ENCODE results near the gene FREM3. TPM values are rescaled to one million over a fixed set of nuclear protein-coding genes. Genes with fewer than 3 reads are reported as not detected.

Gene FREM3
- total RNA-seq, 1 experiment from 2014 or later = not detected

DNA sequence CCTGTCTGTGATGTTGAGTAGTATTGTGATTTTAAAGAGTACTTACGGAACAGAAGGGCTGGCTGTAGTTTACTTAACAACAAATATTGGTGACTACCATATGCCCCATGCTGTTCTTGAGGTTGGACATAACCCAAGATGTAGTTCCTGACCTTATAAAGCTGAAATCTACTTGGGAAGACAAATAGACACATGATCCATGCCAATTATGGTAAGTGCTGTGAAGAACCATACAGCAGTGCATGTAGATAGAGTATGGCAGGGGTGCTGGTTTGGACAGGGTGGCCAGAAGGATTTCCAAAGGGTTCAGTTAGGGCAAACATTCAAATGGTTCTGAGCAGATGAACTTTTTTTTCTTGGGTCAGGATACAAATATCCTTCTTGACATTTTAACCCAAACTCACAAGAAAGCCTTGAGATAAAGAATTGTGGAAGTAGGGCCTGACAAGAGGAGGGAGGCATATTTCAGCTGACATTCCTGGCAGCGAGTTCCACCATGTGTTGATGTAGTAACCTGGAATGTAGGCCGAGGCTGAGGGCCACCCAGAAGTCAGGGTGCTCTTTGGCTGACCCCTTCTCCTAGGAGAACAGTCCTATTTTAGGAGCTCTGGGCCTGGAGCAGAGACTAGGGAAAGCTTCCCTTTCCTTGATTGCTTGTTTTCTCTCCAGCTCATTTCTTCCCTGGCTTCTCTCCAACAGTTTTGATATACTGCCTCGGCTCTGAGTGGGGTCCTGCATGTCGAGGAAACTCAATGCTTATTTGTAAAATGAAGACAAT, 74.2 kb downstream of the FREM3 start:
- H3K23ac ChIP-seq (ENCODE audit: insufficient read length, low read depth, low read length) = no peak overlapping the region
- no peaks in the 10 kb centered on the region for H3K27me3 ChIP-seq (ENCODE audit: insufficient read depth, low read length)
- Mint-ChIP-seq H3K4me3 (no peak overlapping the region), H3K36me3 (ENCODE audit: insufficient read depth in 1 of 3, low read depth in 3 of 3) (no peaks in the 10 kb centered on the region), H3K27me3 (ENCODE audit: low read depth) (no peaks in the 10 kb centered on the region; the same call in 1 of the 2 replicates), H3K9me3 (no peaks in the 10 kb centered on the region), H3K4me1 (no peaks in the 10 kb centered on the region), H3K27ac (no peak overlapping the region)
- no peaks in the 10 kb centered on the region for H3K4me1 ChIP-seq (ENCODE audit: insufficient read depth, low read length)
- no peak overlapping the region for H3K18ac ChIP-seq (ENCODE audit: insufficient read length, low read depth, low read length)
- WGBS (ENCODE audit: extremely low coverage, insufficient read length, low lambda C conversion rate) = no CpG with 5 or more reads among the region's 5 CpGs
- H2BK15ac ChIP-seq (ENCODE audit: low read depth, low read length) = no peak overlapping the region
- no peak overlapping the region for H2BK5ac ChIP-seq (ENCODE audit: insufficient read length, low read length)
- no peak overlapping the region for H3K14ac ChIP-seq (ENCODE audit: insufficient read depth, low read length)
- no peak overlapping the region for H2BK12ac ChIP-seq (ENCODE audit: insufficient read length, low read depth, low read length)
- H2BK120ac ChIP-seq (ENCODE audit: low read depth, low read length, poor library complexity, severe bottlenecking) = no peak overlapping the region
- no peak overlapping the region for H3K4ac ChIP-seq (ENCODE audit: low read depth, low read length)
- H3K9ac ChIP-seq (ENCODE audit: extremely low read depth, insufficient read length, low read length) = no peak overlapping the region
- no peaks in the 10 kb centered on the region for H4K20me1 ChIP-seq (ENCODE audit: control insufficient read depth, insufficient read depth, insufficient read length)
- no peak overlapping the region for H4K8ac ChIP-seq (replicated peaks; ENCODE audit: insufficient read length, low read depth, low read length)
- H2BK20ac ChIP-seq (ENCODE audit: low read depth, low read length, poor library complexity, severe bottlenecking) = no peak overlapping the region
- no peak overlapping the region for H4K91ac ChIP-seq (ENCODE audit: insufficient read length, low read depth, low read length)
- no peaks in the 10 kb centered on the region for H3K79me2 ChIP-seq (ENCODE audit: insufficient read depth, low read length)
- H3T11ph ChIP-seq (ENCODE audit: low read length) = no peak overlapping the region
- no peak overlapping the region for H4K5ac ChIP-seq (ENCODE audit: insufficient read length, low read depth, low read length)
- H3K9me3 ChIP-seq (ENCODE audit: control insufficient read depth, low read depth, low read length) = no peaks in the 10 kb centered on the region
- H2AFZ ChIP-seq (ENCODE audit: low read length) = no peak overlapping the region
- H2AK5ac ChIP-seq (ENCODE audit: insufficient read length, low read length) = no peak overlapping the region
- no peak for DNase-seq
- TF ChIP-seq, protein P1, sequence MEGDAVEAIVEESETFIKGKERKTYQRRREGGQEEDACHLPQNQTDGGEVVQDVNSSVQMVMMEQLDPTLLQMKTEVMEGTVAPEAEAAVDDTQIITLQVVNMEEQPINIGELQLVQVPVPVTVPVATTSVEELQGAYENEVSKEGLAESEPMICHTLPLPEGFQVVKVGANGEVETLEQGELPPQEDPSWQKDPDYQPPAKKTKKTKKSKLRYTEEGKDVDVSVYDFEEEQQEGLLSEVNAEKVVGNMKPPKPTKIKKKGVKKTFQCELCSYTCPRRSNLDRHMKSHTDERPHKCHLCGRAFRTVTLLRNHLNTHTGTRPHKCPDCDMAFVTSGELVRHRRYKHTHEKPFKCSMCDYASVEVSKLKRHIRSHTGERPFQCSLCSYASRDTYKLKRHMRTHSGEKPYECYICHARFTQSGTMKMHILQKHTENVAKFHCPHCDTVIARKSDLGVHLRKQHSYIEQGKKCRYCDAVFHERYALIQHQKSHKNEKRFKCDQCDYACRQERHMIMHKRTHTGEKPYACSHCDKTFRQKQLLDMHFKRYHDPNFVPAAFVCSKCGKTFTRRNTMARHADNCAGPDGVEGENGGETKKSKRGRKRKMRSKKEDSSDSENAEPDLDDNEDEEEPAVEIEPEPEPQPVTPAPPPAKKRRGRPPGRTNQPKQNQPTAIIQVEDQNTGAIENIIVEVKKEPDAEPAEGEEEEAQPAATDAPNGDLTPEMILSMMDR (conservative IDR thresholded peaks at IDR 0.05) = no peak
- no peaks in the 10 kb centered on the region for H3K23me2 ChIP-seq (ENCODE audit: insufficient read length, low read depth, low read length, poor library complexity, severe bottlenecking)
- no peak overlapping the region for H3K27ac ChIP-seq (ENCODE audit: insufficient read length, low read depth, low read length)
- H3K79me1 ChIP-seq (ENCODE audit: insufficient read depth, low read depth, low read length, poor library complexity, severe bottlenecking) = no peaks in the 10 kb centered on the region
- no peak overlapping the region for H3K4me2 ChIP-seq (ENCODE audit: insufficient read depth, insufficient read length, low read length)
- no peak overlapping the region for H3K56ac ChIP-seq (ENCODE audit: insufficient read length, low read depth, low read length)

Data from H9 (cell line).